ENCODE measurements around the gene CORO1C. TPM values are rescaled to one million over a fixed set of nuclear protein-coding genes. Genes with fewer than 3 reads are reported as not detected.
A peak's percentile ranks its signal among the peaks of the same experiment; 100 is the strongest.
"Not testable (repeated sequence)": the region's sequence is repeated elsewhere in the genome, so short reads cannot be mapped to it uniquely, and the experiment has no call there.

CORO1C gene
- total RNA-seq, 1 donor from 2014 or later, result 380 TPM

- no peak overlapping the region for H3K27ac Mint-ChIP-seq (ENCODE audit: unreplicated experiment)
These were observed 111.0 kb downstream of the CORO1C start for GRCh38 chr12:108620236-108620879.

GRCh38 chr12:108619369-108620160, 111.8 kb downstream of the CORO1C start:
- no peaks in the 10 kb centered on the region for H3K9me3 Mint-ChIP-seq (ENCODE audit: unreplicated experiment)
- H3K4me1 Mint-ChIP-seq (ENCODE audit: unreplicated experiment), result peaks cover 29% of the 10 kb centered on the region
- H3K27me3 Mint-ChIP-seq (ENCODE audit: unreplicated experiment), result peaks cover 18% of the 10 kb centered on the region
- no peak for DNase-seq (ENCODE audit: low spot score)
- H3K27ac Mint-ChIP-seq (ENCODE audit: unreplicated experiment), result no peak overlapping the region
- H3K36me3 Mint-ChIP-seq (ENCODE audit: low read depth, unreplicated experiment), result no peaks in the 10 kb centered on the region
- H3K4me3 Mint-ChIP-seq (ENCODE audit: unreplicated experiment), result no peak overlapping the region
- TF ChIP-seq CTCF (IDR thresholded peaks at IDR 0.05; ENCODE audit: unreplicated experiment), result no peak

More at GRCh38 chr12:108620236-108620879, 111.0 kb downstream of the CORO1C start:
- no peaks in the 10 kb centered on the region for H3K9me3 Mint-ChIP-seq (ENCODE audit: unreplicated experiment)
- H3K4me1 Mint-ChIP-seq (ENCODE audit: unreplicated experiment), result peaks cover 29% of the 10 kb centered on the region
- H3K4me3 Mint-ChIP-seq (ENCODE audit: unreplicated experiment), result no peak overlapping the region
- no peak for TF ChIP-seq CTCF (IDR thresholded peaks at IDR 0.05; ENCODE audit: unreplicated experiment)
- DNase-seq (ENCODE audit: low spot score), result no peak
- H3K27me3 Mint-ChIP-seq (ENCODE audit: unreplicated experiment), result peaks cover 18% of the 10 kb centered on the region
- no peaks in the 10 kb centered on the region for H3K36me3 Mint-ChIP-seq (ENCODE audit: low read depth, unreplicated experiment)

- DNase-seq (ENCODE audit: low spot score); H3K9me3 Mint-ChIP-seq (ENCODE audit: unreplicated experiment); H3K27ac Mint-ChIP-seq (ENCODE audit: unreplicated experiment); H3K4me3 Mint-ChIP-seq (ENCODE audit: unreplicated experiment); H3K36me3 Mint-ChIP-seq (ENCODE audit: low read depth, unreplicated experiment): not testable (repeated sequence)
- Mint-ChIP-seq H3K27me3 (ENCODE audit: unreplicated experiment) (peaks cover 16% of the 10 kb centered on the region), H3K4me1 (ENCODE audit: unreplicated experiment) (peaks cover 29% of the 10 kb centered on the region)
These were observed 112.4 kb downstream of the CORO1C start for GRCh38 chr12:108618953-108619274.

DNA sequence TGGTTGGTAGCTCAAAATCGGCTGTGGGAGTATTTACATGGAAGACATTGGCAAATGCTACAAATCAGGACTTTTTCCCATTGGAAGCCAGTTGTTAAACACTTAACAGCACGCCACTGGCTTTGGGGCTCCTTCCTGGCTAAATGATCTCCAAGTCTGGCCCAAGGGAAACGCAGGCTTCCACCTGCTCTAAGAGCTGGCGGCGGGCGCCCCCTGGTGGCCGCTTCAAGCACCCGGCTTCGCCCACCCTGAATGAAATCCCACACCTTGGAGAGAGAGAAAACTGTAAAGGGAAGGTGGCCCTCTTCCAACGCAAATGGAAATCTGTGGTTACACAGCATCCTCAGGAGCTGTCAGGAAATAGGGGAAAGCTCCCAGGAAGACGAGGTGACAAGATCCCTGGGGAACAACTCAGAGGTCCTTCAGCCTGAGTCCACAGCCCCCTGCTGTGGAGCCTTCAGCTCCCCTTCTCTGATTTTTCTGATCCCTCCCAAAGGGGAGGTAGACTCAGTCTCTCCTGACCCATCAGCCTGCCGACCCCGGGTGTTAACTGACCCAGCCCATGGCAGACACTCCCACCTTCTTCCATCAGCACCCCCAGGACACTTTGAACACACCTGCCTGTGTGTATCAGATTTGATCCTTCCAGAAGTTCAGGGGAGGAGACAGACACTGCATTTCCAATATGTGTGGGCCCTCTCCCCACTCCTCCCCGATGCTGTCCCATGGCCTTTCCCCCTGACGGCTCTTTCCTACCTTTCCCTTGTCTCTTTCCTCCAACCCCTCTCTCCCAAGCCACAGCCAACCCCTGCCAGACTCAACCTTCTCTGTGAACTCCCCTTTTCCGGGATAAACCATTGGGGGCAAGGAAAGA, 113.0 kb downstream of the CORO1C start:
- Mint-ChIP-seq H3K36me3 (ENCODE audit: low read depth, unreplicated experiment) (no peaks in the 10 kb centered on the region), H3K4me1 (ENCODE audit: unreplicated experiment) (peaks cover 24% of the 10 kb centered on the region), H3K27me3 (ENCODE audit: unreplicated experiment) (peaks cover 12% of the 10 kb centered on the region), H3K4me3 (ENCODE audit: unreplicated experiment) (no peak overlapping the region), H3K27ac (ENCODE audit: unreplicated experiment) (no peak overlapping the region), H3K9me3 (ENCODE audit: unreplicated experiment) (no peaks in the 10 kb centered on the region)
- peak; percentile 98 for TF ChIP-seq CTCF (IDR thresholded peaks at IDR 0.05; ENCODE audit: unreplicated experiment)
- DNase-seq (ENCODE audit: low spot score), result peak; percentile 85
